ENCODE data around the gene KCNT1.

GRCh38 chr9:135729480-135729879 is 27.5 kb downstream of the KCNT1 start:
- TF ChIP-seq EZH2 (IDR thresholded peaks at IDR 0.05; ENCODE audit: low read length), result no peak
- TF ChIP-seq CTCF (optimal IDR thresholded peaks at IDR 0.05 in 1 of 3, IDR thresholded peaks at IDR 0.05 in 1 of 3, conservative IDR thresholded peaks at IDR 0.05 in 1 of 3; ENCODE audit: extremely low read depth in 1 of 3, insufficient read depth in 2 of 3, low read length in 3 of 3), result no peak

All from keratinocyte (primary cell).